ENCODE results near the gene GPR183.

Gene GPR183

GRCh38 chr13:99296398-99296797 lies 10.8 kb downstream of the GPR183 start:
- ChIA-PET CTCF (interaction anchor here (0.6 kb wide), 2 partner anchors 140 to 393 kb away, joined by 3 read pairs; no protein-coding TSS in a partner anchor), POLR2A (no interaction called here)
- Histone ChIP-seq H3K36me3 (ENCODE audit: control insufficient read depth in 2 of 2, insufficient read depth in 1 of 2, low read length in 2 of 2) (no peaks in the 10 kb centered on the region), H3K4me1 (ENCODE audit: control insufficient read depth, insufficient read depth, low read length) (no peaks in the 10 kb centered on the region), H3K9me3 (ENCODE audit: control insufficient read depth, insufficient read depth, low read depth, low read length) (no peaks in the 10 kb centered on the region), H3K27ac (ENCODE audit: extremely low read depth, low read depth, low read length) (no peak overlapping the region), H3K4me3 (ENCODE audit: low read depth, low read length) (no peak overlapping the region)
- TF ChIP-seq, protein P1, sequence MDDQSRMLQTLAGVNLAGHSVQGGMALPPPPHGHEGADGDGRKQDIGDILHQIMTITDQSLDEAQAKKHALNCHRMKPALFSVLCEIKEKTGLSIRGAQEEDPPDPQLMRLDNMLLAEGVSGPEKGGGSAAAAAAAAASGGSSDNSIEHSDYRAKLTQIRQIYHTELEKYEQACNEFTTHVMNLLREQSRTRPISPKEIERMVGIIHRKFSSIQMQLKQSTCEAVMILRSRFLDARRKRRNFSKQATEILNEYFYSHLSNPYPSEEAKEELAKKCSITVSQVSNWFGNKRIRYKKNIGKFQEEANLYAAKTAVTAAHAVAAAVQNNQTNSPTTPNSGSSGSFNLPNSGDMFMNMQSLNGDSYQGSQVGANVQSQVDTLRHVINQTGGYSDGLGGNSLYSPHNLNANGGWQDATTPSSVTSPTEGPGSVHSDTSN (CRISPR knock-in tag; IDR thresholded peaks at IDR 0.05) = no peak
- no peak for TF ChIP-seq MYNN (tag by site-specific recombination; IDR thresholded peaks at IDR 0.05; ENCODE audit: borderline replicate concordance)

DNA sequence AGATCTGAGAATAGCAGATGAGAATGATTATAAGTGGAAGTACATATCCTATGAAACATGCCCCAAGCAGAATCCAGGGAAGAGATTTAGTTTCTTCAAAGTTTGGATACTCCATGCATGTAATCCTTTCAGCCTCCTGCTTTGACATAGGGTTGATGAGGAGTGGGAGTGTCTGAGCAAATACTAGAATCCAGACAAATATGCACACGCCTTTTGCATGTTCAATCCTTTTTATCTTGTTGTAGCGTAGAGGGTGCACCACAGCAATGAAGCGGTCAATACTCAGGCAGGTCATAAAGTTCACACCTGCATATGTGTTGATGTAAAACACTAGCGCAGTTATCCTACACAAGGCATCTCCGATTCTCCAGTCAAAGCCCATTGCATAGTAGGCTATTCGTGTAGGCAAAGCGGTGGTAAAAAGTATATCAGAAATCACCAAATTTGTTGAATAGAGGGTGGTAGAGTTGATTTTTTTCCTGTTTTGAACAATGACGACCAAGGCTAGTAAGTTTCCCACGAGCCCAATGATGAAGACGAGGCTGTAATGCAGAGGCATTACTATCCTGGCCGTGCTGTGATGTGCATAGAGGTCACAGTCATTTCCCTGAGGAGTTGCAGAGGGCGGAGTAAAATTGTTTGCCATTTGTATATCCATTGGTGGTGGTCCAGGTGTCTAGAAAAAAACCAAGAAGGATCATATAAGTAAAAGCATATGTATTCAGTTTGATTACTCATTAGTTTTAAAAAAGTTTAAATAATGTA lies 11.5 kb downstream of the GPR183 start:
- Histone ChIP-seq H3K27ac (ENCODE audit: extremely low read depth, low read depth, low read length) (no peak overlapping the region), H3K4me3 (ENCODE audit: low read depth, low read length) (no peak overlapping the region), H3K9me3 (ENCODE audit: control insufficient read depth, insufficient read depth, low read depth, low read length) (no peaks in the 10 kb centered on the region), H3K36me3 (ENCODE audit: control insufficient read depth in 2 of 2, insufficient read depth in 1 of 2, low read length in 2 of 2) (no peaks in the 10 kb centered on the region), H3K4me1 (ENCODE audit: control insufficient read depth, insufficient read depth, low read length) (no peaks in the 10 kb centered on the region)
- ChIA-PET CTCF (interaction anchor here (0.6 to 0.9 kb wide), 2 partner anchors 141 to 473 kb away, joined by 3 read pairs; no protein-coding TSS in a partner anchor), POLR2A (no interaction called here)
- TF ChIP-seq ZNF354C (tag by site-specific recombination; IDR thresholded peaks at IDR 0.05; ENCODE audit: borderline replicate concordance, low read depth) = no peak

GRCh38 chr13:99294958-99295357 lies 12.2 kb downstream of the GPR183 start:
- ChIA-PET CTCF (interaction anchor here (0.9 kb wide), 1 partner anchor 474 kb away, joined by 3 read pairs; no protein-coding TSS in a partner anchor), POLR2A (no interaction called here)
- no peak overlapping the region for H3K27ac ChIP-seq (ENCODE audit: extremely low read depth, low read depth, low read length)
- no peak for TF ChIP-seq ZNF585B (tag by site-specific recombination; IDR thresholded peaks at IDR 0.05)
- TF ChIP-seq ZNF274 (IDR thresholded peaks at IDR 0.05; ENCODE audit: low read length) = no peak
- no peak for TF ChIP-seq ZNF274 (tag by site-specific recombination; IDR thresholded peaks at IDR 0.05; ENCODE audit: borderline replicate concordance)
- no peak for TF ChIP-seq ZNF621 (tag by site-specific recombination; IDR thresholded peaks at IDR 0.05)
- TF ChIP-seq ZNF658 (tag by site-specific recombination; IDR thresholded peaks at IDR 0.05) = no peak
- no peak for TF ChIP-seq ZNF426 (tag by site-specific recombination; IDR thresholded peaks at IDR 0.05)
- TF ChIP-seq, protein P2, sequence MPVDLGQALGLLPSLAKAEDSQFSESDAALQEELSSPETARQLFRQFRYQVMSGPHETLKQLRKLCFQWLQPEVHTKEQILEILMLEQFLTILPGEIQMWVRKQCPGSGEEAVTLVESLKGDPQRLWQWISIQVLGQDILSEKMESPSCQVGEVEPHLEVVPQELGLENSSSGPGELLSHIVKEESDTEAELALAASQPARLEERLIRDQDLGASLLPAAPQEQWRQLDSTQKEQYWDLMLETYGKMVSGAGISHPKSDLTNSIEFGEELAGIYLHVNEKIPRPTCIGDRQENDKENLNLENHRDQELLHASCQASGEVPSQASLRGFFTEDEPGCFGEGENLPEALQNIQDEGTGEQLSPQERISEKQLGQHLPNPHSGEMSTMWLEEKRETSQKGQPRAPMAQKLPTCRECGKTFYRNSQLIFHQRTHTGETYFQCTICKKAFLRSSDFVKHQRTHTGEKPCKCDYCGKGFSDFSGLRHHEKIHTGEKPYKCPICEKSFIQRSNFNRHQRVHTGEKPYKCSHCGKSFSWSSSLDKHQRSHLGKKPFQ (tag by site-specific recombination; IDR thresholded peaks at IDR 0.05) = no peak
- H3K4me1 ChIP-seq (ENCODE audit: control insufficient read depth, insufficient read depth, low read length) = no peaks in the 10 kb centered on the region
- no peaks in the 10 kb centered on the region for H3K36me3 ChIP-seq (ENCODE audit: control insufficient read depth in 2 of 2, insufficient read depth in 1 of 2, low read length in 2 of 2)
- no peaks in the 10 kb centered on the region for H3K9me3 ChIP-seq (ENCODE audit: control insufficient read depth, insufficient read depth, low read depth, low read length)
- H3K4me3 ChIP-seq (ENCODE audit: low read depth, low read length) = no peak overlapping the region

DNA sequence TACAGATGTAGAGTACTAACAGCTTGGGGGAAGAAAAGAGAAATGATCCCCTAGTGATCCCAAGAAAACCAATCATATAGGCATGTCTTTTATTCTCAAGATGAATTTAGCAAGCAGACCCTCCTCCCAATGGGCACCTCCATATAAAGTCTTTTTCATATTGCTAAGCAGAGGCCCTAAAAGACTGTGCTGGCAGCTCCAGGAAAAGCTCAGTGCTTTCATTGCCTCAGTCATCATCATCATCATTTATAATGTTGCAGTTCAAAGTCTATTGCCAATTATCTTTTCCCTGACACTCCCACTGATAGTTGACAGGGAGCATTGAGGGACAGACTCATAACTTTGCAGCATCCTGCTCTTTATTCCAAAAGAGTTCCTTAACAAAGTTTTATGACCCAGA lies 13.0 kb downstream of the GPR183 start:
- POLR2A ChIA-PET = no interaction called here
- Histone ChIP-seq H3K36me3 (ENCODE audit: control insufficient read depth in 2 of 2, insufficient read depth in 1 of 2, low read length in 2 of 2) (no peaks in the 10 kb centered on the region), H3K9me3 (ENCODE audit: control insufficient read depth, insufficient read depth, low read depth, low read length) (no peaks in the 10 kb centered on the region), H3K4me3 (ENCODE audit: low read depth, low read length) (no peak overlapping the region), H3K27ac (ENCODE audit: extremely low read depth, low read depth, low read length) (no peak overlapping the region), H3K4me1 (ENCODE audit: control insufficient read depth, insufficient read depth, low read length) (no peaks in the 10 kb centered on the region)
- TF ChIP-seq ZNF830 (tag by site-specific recombination; IDR thresholded peaks at IDR 0.05; ENCODE audit: low read depth) (no peak), PRDM6 (tag by site-specific recombination; IDR thresholded peaks at IDR 0.05) (no peak), ZNF701 (tag by site-specific recombination; IDR thresholded peaks at IDR 0.05) (no peak), SP7 (tag by site-specific recombination; IDR thresholded peaks at IDR 0.05) (no peak), ZNF132 (tag by site-specific recombination; IDR thresholded peaks at IDR 0.05; ENCODE audit: borderline replicate concordance) (no peak), ZNF626 (tag by site-specific recombination; IDR thresholded peaks at IDR 0.05) (no peak)
- CTCF ChIA-PET = interaction anchor here (0.9 kb wide), 1 partner anchor 11 kb away, joined by 4 read pairs; no protein-coding TSS in a partner anchor
